T-helper 1 cell treated with Interleukin-12 subunit alpha and Interleukin-12 subunit beta and Interleukin-4 antibody, amounts not matched to agents 30 ng/mL and 1 ng/mL, for 36 hours (primary cell): ENCODE data around the gene KRTAP19-7. TPM values are rescaled to one million over a fixed set of nuclear protein-coding genes. Genes with fewer than 3 reads are reported as not detected.

Source experiments
- total RNA-seq: library from RNA; stranded (reverse); gene quantifications from 2 replicates; pipeline ENCODE4 v1.2.3, GENCODE V29; 2022

KRTAP19-7 gene
- total RNA-seq, 1 donor from 2014 or later: not detected

Other genes starting within 250 kb of the KRTAP19-7 start
- gene KRTAP26-1, start 241.0 kb downstream of the KRTAP19-7 start, total RNA-seq: not detected in 2 replicates
- gene KRTAP27-1, start 223.6 kb downstream of the KRTAP19-7 start, total RNA-seq: not detected in 2 replicates
- not detected in 2 replicates for gene KRTAP23-1, start 212.7 kb downstream of the KRTAP19-7 start, total RNA-seq
- not detected in 2 replicates for gene KRTAP13-2, start 189.0 kb downstream of the KRTAP19-7 start, total RNA-seq
- not detected in 2 replicates for gene KRTAP13-1, start 165.3 kb downstream of the KRTAP19-7 start, total RNA-seq
- not detected in 2 replicates for gene KRTAP13-3, start 135.4 kb downstream of the KRTAP19-7 start, total RNA-seq
- gene KRTAP13-4, start 131.1 kb downstream of the KRTAP19-7 start, total RNA-seq: not detected in 2 replicates
- gene KRTAP15-1, start 121.0 kb downstream of the KRTAP19-7 start, total RNA-seq: not detected in 2 replicates
- not detected in 2 replicates for gene KRTAP19-1, start 80.9 kb downstream of the KRTAP19-7 start, total RNA-seq
- not detected in 2 replicates for gene KRTAP19-2, start 73.9 kb downstream of the KRTAP19-7 start, total RNA-seq
- gene KRTAP19-3, start 69.3 kb downstream of the KRTAP19-7 start, total RNA-seq: not detected in 2 replicates
- not detected in 2 replicates for gene KRTAP19-4, start 64.1 kb downstream of the KRTAP19-7 start, total RNA-seq
- gene KRTAP19-5, start 59.2 kb downstream of the KRTAP19-7 start, total RNA-seq: not detected in 2 replicates
- not detected in 2 replicates for gene KRTAP19-6, start 19.4 kb downstream of the KRTAP19-7 start, total RNA-seq
- gene KRTAP22-2, start 29.1 kb upstream of the KRTAP19-7 start, total RNA-seq: not detected in 2 replicates
- gene KRTAP6-3, start 31.1 kb upstream of the KRTAP19-7 start, total RNA-seq: not detected in 2 replicates
- not detected in 2 replicates for gene KRTAP6-2, start 37.6 kb upstream of the KRTAP19-7 start, total RNA-seq
- not detected in 2 replicates for gene KRTAP22-1, start 39.8 kb upstream of the KRTAP19-7 start, total RNA-seq
- not detected in 2 replicates for gene KRTAP6-1, start 52.6 kb upstream of the KRTAP19-7 start, total RNA-seq
- gene KRTAP20-1, start 55.1 kb upstream of the KRTAP19-7 start, total RNA-seq: not detected in 2 replicates
- gene KRTAP20-4, start 59.3 kb upstream of the KRTAP19-7 start, total RNA-seq: not detected in 2 replicates
- not detected in 2 replicates for gene KRTAP20-2, start 73.9 kb upstream of the KRTAP19-7 start, total RNA-seq
- gene KRTAP20-3, start 81.5 kb upstream of the KRTAP19-7 start, total RNA-seq: not detected in 2 replicates
- not detected in 2 replicates for gene KRTAP21-3, start 157.5 kb upstream of the KRTAP19-7 start, total RNA-seq
- gene KRTAP21-2, start 185.9 kb upstream of the KRTAP19-7 start, total RNA-seq: not detected in 2 replicates
- not detected in 2 replicates for gene KRTAP21-1, start 194.1 kb upstream of the KRTAP19-7 start, total RNA-seq